ENCODE data around the gene ACTR3.

The ACTR3 gene

DNA sequence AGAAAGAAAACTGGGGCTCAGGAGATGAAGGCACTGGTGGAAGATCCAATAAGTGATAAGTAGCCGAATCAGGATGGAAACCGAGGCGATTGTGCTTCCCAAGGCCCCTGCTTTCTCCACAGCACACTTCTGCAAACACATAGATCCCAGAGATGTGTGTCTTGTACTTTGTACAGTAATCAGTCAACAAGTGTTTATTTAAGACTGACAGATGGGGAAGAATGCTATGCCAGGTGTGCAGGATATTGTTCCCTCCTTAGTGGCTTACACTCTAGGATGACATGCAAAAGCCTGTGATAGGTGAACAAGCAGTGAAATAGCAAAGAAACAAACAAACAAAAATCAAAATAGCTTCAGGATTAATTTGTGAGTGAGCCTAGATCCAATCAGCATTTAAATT, 116.6 kb downstream of the ACTR3 start:
- DNase-seq: no peak

DNA sequence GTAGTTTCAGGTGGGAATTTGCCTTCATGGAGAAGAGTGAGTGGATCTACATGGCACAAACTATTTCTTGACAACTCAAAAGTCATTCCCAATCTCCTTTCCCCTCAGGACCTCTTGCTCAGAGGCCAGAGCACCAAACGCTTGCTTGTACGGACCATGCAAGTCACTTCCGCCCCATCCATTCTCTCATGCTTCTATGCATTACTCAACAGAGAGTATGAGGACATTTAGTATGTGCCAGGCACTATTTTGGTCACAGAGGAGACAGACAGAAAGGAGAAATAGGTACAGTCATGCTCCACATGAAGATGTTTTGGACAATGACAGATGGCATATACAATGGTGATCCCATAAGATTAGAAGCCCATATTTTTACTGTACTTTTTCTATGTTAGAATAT, 117.5 kb downstream of the ACTR3 start:
- DNase-seq: no peak

DNA sequence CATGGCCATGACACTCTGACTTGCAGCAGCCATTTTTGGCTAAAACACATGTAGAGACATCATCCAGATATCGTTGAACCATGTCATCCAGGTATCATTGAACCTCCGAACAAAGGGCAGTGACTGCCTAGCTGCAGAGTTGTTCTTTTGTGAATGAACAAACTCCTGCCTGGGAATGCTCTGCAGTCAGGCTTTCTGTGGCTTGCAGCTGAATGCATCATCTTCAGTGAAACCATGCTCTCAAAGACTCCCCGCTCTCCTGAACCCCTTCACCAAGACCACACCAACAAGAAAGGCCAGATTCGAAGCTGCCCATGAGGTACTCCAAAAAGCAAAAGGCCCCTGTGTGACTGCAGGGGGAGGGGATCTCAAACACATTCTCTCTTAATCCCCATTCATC, 118.8 kb downstream of the ACTR3 start:
- DNase-seq: no peak

DNA sequence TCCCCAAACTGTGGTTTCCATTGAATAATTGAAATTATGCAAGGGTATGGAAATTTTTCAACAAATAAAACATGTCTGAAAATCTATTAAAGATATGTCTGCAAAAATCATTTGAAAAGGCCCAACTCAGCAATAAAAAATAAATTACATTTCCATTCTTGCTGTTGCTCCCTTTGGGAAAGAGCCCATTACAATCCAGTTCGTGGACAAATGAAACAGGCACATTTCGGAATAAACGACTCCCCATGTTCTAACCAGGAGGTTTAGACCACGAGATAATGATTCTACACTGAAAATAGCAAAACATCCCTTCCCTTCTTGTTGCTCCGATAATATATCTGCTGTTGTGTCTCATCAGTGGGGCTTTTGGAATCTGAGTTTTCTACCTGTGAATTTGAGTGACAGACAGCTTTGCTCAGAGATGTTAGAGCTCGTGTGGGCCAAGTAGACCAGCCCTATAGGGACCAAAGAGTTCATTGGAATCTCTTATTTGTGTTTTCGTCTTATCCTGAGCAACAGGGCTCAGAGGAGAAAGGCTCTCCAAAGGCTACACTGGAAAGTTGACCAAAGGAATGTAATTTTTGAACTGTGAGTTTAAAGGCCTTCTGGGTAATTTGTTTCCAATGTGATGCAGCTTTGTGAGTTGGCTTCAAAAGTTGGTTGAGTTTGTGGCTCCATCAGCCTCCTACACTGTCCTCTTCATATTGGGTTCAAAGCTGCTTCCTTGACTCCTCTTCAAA, 119.5 kb downstream of the ACTR3 start:
- no peak for DNase-seq

DNA sequence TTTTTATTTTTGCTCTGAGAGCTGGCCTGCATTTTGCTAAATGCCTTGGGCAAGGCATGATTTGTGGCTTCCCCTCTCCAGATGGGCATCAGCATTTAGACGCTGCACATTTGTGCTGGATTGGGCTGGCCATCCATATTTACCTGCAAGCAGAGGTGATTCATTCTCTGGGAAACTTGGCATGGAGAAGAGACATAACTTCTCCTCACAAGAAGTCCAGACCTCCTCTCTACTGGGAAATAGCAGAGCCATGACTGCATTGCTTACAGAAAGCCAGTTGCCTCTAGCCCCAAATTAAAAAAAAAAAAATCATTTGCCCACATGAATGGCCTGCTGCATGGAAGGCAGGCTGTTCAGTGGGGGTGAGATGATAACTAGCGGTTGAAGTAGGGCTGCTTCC, 120.1 kb downstream of the ACTR3 start:
- no peak for DNase-seq

DNA sequence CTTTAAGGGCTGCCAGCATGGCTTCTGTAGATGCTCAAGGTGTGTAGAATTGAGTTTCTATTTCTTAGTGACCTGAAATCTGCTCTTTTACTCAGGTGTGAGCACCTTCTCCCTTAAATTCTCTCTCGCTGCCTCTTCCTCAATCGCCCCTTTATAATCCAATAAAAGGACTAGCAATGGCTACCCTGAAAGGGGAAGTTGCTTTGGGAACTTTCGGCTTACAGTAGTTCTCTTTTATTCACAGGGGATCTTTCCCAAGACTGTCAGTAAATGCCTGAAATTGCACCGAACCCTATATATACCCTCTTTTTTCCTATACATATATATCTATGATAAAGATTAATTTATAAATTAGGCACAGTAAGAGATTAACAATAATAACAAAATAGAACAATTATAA, 121.8 kb downstream of the ACTR3 start:
- no peak for DNase-seq

Measured in NCI-H1092 treated with DMSO at 0.1 percent for 48 hours (cell line).